Kidney (tissue), 14 donors: ENCODE measurements around the gene RPS6KA2. TPM values are rescaled to one million over a fixed set of nuclear protein-coding genes. Genes with fewer than 3 reads are reported as not detected.

ENCODE experiments used
- DNase-seq, 5 donors: peaks; one replicate each; pipeline ENCODE4 v3.0.0-alpha.2; 2013 to 2020
- FAIRE-seq: peaks from 2 replicates; lab custom pipeline; 2012; peaks lifted over from hg19 to GRCh38; lab: Jason Lieb, UNC
- H3K27ac ChIP-seq, 2 donors: one replicate each; pipeline ENCODE4 v1.7.0; 2013; ENCODE audit warnings: low read depth in 2 of 2, low read length in 2 of 2, inconsistent platforms in 1 of 2
- H3K27me3 ChIP-seq: one replicate; pipeline ENCODE4 v1.7.1; 2013; ENCODE audit warnings: low read length, inconsistent platforms; ENCODE audit not compliant: control insufficient read depth, insufficient read depth
- H3K36me3 ChIP-seq, 3 donors: one replicate each; pipeline versions ENCODE4 v1.7.0 to v1.7.1; 2013; ENCODE audit warnings: low read length in 3 of 3, control low read depth in 1 of 3, inconsistent platforms in 1 of 3; ENCODE audit not compliant: insufficient read depth in 3 of 3, control insufficient read depth in 2 of 3
- H3K4me1 ChIP-seq, 3 donors: one replicate each; pipeline versions ENCODE4 v1.7.0 to v1.7.1; 2013; ENCODE audit warnings: low read length in 3 of 3, inconsistent platforms in 1 of 3, low read depth in 1 of 3; ENCODE audit not compliant: control insufficient read depth in 2 of 3, insufficient read depth in 2 of 3
- H3K4me3 ChIP-seq, 3 donors: one replicate each; pipeline versions ENCODE4 v1.7.0 to v1.8.1; 2013; ENCODE audit warnings: low read length in 3 of 3, control low read depth in 1 of 3, inconsistent platforms in 1 of 3
- H3K9ac ChIP-seq, 3 donors: one replicate each; pipeline versions ENCODE4 v1.7.0 to v1.7.1; 2013; ENCODE audit warnings: low read length in 3 of 3, control low read depth in 1 of 3, inconsistent platforms in 1 of 3
- H3K9me3 ChIP-seq, 3 donors: one replicate each; pipeline versions ENCODE4 v1.7.0 to v1.7.1; 2013; ENCODE audit warnings: low read length in 3 of 3, control low read depth in 1 of 3, inconsistent platforms in 1 of 3; ENCODE audit not compliant: control insufficient read depth in 2 of 3, insufficient read depth in 1 of 3
- intact Hi-C: fragments of 100-400 bp; cut with DNase I; formaldehyde crosslinking; loops from one replicate; pipeline ENCODE4 v1.11.1; 2022
- polyA plus RNA-seq: library from polyadenylated mRNA; stranded (reverse); fragments of 350-450 nt; fragmentation: Illumina TruSeq; extraction: RNeasy Lipid Tissue Mini Kit (QIAGEN cat#74804); gene quantifications from one replicate; pipeline ENCODE4 v1.2.3, GENCODE V29; 2014; ENCODE audit warnings: low read depth, low replicate concordance; ENCODE audit not compliant: insufficient read depth
- total RNA-seq: library from RNA; stranded (reverse); fragmentation: NEBNext Ultra II Directional; extraction: Animal tissue kit (Norgen Biotek cat#: 25700); gene quantifications from one replicate; pipeline ENCODE4 v1.2.1, GENCODE V29; 2021
- TF ChIP-seq, protein P1 (sequence below): IDR thresholded peaks from 3 replicates; pipeline ENCODE4 v1.5.1; 2012; ENCODE audit warnings: mild to moderate bottlenecking, moderate library complexity, borderline replicate concordance; ENCODE audit not compliant: insufficient read depth; ENCODE audit errors: extremely low read depth
- donor health status: control.
- donor health status: control.
- donor health status: control.
- donor health status: control.
- donor health status: control.
- donor health status: DM: yes; HTN: yes; CAD: no.
- donor health status: Normal renal cell carcinoma (clear cell type).

Gene RPS6KA2
- total and polyA plus RNA-seq, 2 donors from 2014 or later: 12.3 to 61.2 TPM

DNA sequence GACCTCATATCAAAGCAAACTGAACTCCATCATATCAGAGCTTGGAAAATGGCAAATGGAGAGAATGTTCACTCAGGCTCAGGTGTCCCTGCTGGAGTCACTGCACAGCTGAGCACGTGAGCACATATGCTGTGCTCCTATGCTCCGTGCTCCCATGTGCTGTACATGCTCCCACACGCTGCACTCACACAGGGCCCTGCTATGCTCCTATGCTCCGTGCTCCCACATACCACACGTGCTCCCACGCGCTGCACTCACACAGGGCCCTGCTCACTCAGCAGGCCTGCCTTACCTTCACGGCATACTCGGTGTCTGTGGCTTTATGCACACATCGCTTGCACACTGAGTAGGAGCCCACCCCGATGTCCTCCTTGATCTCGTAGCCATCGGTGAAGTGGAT is 178.6 kb downstream of the RPS6KA2 start:
- H3K36me3 ChIP-seq: peaks cover 5 to 6% (median 5%) of the 10 kb centered on the region in 3 donors
- no peak overlapping the region for H3K27ac ChIP-seq
- no peaks in the 10 kb centered on the region for H3K27me3 ChIP-seq
- H3K9ac ChIP-seq: no peak overlapping the region
- H3K4me1 ChIP-seq: no peaks in the 10 kb centered on the region
- DNase-seq: peak in 1 of 5 donors; percentile 48
- intact Hi-C loops: no loop called here
- no peak for FAIRE-seq
- no peak overlapping the region for H3K4me3 ChIP-seq
- TF ChIP-seq, protein P1, sequence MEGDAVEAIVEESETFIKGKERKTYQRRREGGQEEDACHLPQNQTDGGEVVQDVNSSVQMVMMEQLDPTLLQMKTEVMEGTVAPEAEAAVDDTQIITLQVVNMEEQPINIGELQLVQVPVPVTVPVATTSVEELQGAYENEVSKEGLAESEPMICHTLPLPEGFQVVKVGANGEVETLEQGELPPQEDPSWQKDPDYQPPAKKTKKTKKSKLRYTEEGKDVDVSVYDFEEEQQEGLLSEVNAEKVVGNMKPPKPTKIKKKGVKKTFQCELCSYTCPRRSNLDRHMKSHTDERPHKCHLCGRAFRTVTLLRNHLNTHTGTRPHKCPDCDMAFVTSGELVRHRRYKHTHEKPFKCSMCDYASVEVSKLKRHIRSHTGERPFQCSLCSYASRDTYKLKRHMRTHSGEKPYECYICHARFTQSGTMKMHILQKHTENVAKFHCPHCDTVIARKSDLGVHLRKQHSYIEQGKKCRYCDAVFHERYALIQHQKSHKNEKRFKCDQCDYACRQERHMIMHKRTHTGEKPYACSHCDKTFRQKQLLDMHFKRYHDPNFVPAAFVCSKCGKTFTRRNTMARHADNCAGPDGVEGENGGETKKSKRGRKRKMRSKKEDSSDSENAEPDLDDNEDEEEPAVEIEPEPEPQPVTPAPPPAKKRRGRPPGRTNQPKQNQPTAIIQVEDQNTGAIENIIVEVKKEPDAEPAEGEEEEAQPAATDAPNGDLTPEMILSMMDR: no peak
- no peaks in the 10 kb centered on the region for H3K9me3 ChIP-seq

DNA sequence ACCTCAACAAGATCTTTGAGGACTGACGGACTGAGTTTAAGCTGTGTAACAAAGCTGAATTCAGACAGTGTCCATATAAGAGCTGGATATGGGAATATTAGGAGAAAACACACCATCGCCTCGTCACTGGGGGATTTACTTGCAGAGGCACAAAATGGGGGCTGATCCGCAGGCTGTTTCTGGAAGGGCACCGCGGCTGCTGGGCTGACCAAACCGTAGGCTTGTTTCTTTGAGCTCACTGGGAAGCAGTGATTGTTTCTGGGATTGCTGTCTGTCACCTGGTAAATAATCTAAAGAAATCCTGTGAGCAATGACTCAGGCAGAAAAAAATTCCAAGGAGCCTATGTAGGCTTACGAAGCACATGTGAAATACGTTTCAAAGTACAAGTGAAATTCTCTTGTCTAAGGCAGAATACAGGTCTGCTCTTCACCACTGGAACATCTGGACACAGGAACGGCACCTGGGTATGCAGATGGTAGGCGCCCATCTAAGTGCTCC is 180.4 kb downstream of the RPS6KA2 start:
- Histone ChIP-seq H3K36me3 (peaks cover 5 to 6% (median 5%) of the 10 kb centered on the region in 3 donors), H3K27ac (no peak overlapping the region)

DNA sequence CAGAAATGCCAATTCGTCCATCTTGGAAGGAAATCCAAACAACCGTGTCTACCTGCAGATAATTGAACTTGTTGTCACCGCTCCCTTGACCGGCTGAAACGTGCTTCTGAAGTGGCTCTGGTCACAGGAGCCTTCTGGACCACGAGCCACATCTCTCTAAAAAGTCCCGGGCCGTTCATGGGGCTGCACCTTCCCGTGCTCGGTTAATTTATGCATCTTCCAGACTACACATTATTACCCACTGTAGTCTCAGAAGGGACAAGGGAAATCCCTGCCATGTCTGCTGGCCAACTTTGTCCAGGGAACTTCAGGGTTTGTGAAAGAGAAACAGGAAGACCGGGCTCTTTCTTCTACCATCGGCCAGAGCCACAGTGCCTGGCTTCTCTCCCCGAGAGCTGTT is 180.9 kb downstream of the RPS6KA2 start:
- Histone ChIP-seq H3K9me3 (no peaks in the 10 kb centered on the region), H3K9ac (no peak overlapping the region), H3K27ac (no peak overlapping the region), H3K27me3 (no peaks in the 10 kb centered on the region), H3K36me3 (peaks cover 5 to 6% (median 5%) of the 10 kb centered on the region in 3 donors), H3K4me1 (no peaks in the 10 kb centered on the region), H3K4me3 (no peak overlapping the region)
- DNase-seq: no peak
- intact Hi-C loops: no loop called here
- TF ChIP-seq, protein P1: no peak
- FAIRE-seq: no peak

More for the DNA sequence above, 180.4 kb downstream of the RPS6KA2 start:
- H3K9me3 ChIP-seq: no peaks in the 10 kb centered on the region
- no peak overlapping the region for H3K9ac ChIP-seq
- no peak overlapping the region for H3K4me3 ChIP-seq
- no peak for FAIRE-seq
- H3K27me3 ChIP-seq: no peaks in the 10 kb centered on the region
- no peaks in the 10 kb centered on the region for H3K4me1 ChIP-seq
- TF ChIP-seq, protein P1: no peak
- intact Hi-C loops: no loop called here
- no peak for DNase-seq

DNA sequence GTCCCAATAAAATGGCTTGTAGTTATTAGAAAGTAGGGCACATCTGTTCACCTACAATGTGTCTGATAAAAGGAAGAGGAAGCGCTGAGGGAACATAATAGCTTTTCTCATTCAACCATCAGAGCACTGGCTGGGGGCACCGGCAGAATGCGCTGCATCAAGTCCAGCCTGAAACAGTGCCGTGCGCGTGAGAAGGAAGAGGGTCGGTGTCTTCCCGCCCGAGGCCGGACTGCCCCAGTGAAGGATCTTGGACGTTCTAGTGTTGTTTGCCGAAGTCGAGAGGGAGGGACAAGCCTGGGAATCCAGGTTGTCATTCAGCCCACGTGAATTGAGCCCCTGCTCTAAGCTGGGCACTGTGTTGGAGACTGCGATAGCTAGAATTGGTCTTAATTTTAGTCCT is 182.6 kb downstream of the RPS6KA2 start:
- H3K9ac ChIP-seq: no peak overlapping the region
- H3K36me3 ChIP-seq: peaks cover 2 to 6% (median 5%) of the 10 kb centered on the region in 3 donors
- no peaks in the 10 kb centered on the region for H3K27me3 ChIP-seq
- intact Hi-C loops: no loop called here
- no peak overlapping the region for H3K27ac ChIP-seq
- TF ChIP-seq, protein P1: no peak
- H3K9me3 ChIP-seq: no peaks in the 10 kb centered on the region
- no peaks in the 10 kb centered on the region for H3K4me1 ChIP-seq
- no peak for FAIRE-seq
- DNase-seq: no peak
- H3K4me3 ChIP-seq: no peak overlapping the region
